Raji (cell line): Measurements from ENCODE around the gene IQCF2.

Experiments
- POLR2A ChIP-seq: IDR thresholded peaks from 2 replicates; pipeline ENCODE4 v1.6.1; 2011; ENCODE audit warnings: low read depth, low read length, control low read depth; ENCODE audit not compliant: insufficient read depth

IQCF2 gene

DNA sequence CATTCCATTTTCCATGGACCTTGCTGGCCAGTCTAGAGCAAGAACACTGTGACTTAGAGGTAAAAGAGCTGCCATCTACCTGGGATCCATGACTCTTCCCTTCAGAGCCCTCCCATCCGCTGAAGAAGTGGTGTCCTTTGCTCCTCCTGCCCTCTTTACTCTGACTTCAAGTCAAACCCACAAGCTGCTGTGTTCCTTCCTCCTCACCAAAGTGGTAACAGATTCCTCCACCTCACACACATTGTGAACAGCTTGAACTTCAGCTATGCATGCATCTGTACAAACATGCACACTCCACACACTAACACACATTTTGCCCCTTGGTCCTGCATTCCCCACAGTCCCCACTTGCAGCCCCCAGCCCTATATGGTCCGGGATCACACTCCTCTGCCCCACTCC lies 13.0 kb downstream of the IQCF2 start:
- no peak for TF ChIP-seq POLR2A

DNA sequence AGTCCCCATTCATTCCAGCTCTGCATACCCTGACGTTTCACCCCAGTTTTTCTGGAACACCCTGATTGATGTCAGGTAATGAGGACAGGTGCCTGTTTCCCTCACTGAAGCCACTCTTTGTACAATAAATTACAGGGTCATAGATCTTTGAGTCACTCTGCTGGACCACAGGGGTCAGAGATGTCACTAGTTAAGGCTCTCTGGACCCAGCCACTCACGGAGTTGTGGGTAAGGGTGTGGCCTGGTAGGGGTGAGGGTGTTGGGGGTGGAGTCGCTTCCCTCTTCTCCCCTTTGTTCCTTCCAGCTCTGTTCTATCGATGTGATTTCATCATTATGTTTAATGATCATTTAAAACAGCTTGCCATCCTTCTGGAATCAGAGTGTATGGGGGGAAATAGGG lies 13.5 kb downstream of the IQCF2 start:
- TF ChIP-seq POLR2A, result no peak

DNA sequence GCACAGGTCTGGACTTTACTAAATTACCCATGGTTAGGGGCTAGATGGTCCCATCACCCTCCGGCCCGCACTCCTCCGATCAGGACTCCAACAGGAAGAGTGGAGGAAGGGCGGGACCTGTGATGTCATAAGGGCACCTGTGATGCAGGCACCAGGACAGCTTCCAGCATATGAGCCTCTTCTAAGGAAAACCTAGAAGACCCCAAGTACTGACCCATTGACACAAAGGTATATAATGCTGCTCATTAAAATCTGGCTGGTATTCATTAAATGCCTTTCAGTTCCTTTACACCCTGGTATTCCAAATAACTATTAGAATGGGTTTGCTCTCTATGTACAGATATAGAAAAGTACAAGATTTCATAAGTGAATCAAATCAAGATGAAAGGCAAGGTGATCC lies 14.1 kb downstream of the IQCF2 start, which contains the start of gene IQCF5:
Gene IQCF5, minus strand, starts transcription at position 101 of the 400 bp plus-strand sequence. Its CDS starts 70 bp downstream, at position 31.
- TF ChIP-seq POLR2A, result no peak

DNA sequence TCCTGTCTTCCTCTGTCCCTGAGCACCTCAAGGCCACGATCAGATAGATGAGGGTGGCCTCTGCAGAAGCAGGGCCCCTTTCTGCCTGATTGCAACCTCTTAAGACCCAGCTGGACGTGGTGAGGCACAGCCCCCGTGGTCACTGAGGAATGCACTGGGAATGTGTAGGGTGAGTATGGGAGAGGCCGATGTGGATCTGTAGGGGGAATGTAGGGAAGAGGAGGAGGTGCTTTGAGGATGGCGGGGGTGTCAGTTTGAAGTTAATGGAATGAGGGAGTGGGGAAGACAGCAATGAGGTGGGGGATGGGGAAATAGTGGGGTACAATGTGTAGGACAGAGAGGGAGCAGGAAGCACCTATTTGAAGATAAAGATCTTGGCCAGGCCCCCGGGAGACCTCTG lies 14.8 kb downstream of the IQCF2 start:
- TF ChIP-seq POLR2A, result no peak

DNA sequence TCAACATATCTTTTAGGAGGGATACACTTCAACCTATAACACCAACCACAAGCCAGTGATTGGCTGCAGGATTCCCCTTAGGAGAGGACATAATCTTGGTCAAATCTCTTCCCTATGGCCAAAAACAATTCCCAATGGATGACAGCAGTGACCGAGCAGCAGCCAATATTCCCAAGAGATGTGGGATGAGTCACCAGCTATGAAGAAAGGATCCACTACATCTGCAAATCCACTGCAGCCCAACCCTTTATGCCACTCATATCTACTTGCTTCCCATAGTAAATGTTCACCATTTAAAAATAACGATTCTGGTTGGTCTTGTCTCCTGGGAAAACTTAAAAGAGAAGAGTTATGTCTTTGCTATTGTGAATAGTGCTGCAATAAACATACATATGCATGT lies 18.5 kb downstream of the IQCF2 start:
- no peak for TF ChIP-seq POLR2A

DNA sequence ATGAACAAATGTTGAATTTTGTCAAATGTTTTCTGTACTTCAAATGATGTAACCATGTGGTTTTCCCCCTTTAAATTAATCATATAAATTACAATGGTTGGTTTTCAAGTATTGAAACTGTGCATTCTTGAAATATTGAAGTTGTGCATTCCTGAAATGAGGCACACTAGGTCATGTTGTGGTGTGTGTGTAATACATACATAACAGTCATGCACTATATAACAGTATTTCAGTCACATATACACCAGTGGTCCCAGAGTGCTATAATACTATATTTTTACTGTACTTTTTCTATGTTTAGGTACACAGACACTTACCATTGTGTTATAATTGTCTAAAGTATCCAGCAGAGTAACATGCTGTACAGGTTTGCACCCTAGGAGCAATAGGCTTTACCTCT lies 25.0 kb downstream of the IQCF2 start:
- no peak for TF ChIP-seq POLR2A

DNA sequence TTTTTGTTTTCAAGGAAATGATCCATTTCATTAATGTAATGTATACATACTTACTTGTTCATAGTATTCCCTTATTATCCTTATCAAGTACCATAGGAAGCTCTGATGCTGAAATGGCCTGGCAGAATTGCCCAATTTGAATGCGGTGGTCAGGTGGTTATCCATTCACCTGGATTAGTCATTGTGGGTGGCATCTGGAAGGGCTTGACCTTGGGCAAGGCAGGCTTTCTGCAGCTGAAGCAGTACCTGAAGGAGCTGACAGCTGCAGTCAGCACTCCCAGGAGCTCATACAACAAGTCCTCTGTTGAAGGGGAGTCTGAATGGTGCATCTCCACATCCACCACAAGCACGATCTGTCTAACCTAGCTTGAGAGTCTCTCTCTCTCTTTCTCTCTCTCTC lies 26.2 kb downstream of the IQCF2 start:
- no peak for TF ChIP-seq POLR2A

DNA sequence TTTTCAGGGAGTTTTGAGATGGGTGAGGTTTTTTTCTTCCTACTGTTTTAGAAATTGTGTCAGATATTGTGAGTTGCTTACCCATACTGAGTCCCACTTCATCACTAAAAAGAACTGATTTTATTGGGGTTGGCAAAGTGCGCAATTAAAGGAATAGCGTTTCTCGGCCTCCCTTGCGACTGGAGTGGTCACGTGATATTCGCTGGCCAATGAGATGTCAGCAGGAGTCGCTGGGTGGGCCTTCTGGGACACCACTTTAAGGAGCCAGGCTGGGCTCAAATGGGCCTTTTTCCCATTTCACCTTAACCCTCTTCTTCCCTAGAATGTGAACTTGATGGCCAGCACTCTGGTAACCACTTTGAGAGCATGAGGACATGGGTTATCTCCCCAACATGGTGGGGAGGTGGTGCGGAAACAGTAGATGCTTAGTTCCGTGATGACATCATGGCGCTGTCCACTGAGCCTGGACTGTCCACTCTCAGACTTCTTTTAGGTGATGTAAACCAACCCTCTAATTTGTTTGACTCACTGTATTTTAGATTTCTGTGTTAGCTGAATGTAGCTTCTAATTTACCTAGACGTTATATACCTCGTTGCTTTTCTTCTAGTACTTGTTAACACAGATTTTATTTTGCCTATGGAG lies 27.2 kb downstream of the IQCF2 start:
- TF ChIP-seq POLR2A, result no peak

DNA sequence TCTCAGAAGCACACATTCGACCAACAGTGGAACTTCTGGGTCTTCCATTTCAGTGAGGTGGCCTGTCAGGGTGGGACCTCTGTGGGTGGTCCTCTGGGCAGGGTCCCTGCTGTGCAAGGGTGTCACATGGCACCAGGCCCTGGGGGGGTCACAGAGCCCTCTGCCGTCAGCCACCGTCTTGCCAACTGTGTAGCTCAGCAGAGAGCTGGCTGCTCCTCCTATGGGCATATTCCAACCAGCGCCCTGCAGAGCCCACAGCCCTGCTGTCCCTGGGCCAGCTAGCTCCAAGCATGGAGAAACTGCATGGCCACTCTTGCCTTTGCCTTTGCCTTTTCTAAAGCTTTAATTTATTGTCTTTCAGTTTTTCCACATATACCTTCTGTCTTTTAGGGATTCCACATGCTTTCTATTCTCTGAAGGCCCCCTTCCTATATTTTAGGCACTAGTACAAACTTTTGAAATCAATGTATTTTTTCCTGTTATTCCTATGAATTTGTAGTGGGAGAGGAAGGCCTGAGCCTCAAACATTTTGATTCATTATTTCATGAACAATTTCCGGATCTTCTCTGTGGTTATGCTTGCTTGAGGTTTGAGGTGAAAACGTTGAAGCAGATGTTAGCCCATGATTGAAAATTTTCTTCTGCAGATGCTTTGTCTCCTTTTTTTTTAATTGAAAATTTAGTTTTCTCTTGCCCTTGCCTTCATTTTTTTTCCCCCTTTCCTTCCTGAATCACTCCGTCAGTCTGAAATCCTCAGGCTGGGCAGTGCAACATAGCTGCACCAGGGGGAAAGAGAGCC lies 30.0 kb downstream of the IQCF2 start:
- no peak for TF ChIP-seq POLR2A

DNA sequence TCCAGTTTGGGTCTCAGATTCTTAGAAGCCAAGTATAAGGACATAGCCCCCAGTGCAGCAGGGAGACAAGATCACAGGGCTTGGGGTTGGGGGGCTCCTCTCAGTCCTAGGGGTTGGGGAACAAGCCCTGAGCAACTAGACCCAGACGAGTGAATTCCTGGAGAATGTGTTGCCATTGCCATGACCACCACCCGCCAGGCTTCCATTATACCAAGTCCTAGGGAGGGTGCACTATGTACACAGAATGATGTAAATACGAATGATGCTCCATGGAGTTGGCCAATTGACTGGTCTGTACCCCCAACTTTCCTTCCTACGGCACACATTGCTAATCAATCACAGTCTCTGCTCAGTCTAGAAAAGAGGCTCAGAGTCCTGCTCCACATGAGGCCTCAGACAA lies 33.0 kb downstream of the IQCF2 start:
- TF ChIP-seq POLR2A, result no peak

DNA sequence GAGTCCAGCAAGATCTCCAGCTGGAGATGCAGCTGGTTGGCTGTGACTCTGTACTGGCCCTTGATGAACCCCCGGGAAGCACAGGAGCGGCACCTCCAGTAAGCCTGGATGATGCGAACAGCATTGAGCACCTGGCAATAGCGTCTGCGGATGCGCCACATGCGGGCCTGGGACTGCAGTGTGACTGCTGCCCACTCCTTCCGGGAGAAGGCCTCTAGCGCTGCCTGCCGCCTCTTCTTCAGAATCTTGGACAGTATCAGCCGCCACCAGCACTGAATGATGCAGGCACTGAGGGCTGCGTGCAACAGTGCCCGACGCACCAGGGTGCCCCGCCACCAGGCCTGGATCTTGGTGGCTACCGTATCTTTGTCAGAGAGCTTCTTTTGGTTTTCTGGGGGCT lies 33.5 kb downstream of the IQCF2 start:
- no peak for TF ChIP-seq POLR2A

DNA sequence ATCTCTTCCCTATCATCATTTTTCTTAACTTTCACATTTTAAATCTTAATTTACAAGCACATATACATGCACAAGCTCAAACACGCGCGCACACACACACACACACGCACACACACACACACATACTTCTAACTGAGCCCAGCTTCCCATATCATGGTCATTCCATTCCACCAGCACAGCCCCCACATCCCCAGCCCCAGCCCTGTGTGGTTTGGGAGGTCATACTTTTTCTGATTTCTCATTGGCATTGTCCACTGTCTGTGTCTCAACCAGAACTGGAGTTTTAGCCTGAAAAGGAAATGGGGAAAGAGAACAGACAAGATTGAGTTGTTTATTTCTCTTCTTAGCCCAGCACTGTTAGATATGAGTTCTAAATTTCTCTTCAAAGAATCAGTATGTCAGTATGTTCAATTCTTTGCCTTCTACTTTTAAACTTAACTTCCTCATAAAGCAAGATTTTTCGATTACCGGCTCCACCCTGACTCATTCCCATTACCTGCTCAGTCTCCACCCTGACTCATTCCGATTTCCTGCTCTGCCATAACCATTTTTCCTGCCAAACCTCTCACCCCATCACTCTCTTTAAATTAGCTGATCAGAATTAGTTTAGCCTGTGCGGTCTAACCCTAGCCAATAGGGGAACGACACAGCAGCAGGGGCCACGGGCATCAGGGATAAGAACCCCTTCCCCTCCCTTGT lies 35.3 kb downstream of the IQCF2 start:
- no peak for TF ChIP-seq POLR2A

DNA sequence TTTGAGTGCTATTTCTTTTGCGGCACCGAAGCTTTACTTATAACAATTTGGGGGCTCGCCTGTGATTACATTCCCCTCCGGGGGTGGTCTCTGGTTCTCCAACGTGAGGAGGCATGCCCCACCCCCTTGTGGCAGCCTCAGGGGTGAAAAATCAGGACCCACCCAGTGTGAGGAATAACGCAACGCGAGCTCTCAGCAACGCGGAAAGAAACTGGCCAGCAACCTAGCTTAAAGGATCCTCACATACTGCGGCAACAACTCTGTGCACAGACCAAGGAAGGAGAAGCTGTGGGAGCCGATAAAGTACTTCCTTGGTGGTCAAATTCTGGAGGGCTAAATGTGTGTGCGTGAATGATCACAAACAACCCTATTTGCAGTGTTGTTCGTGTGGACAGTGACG lies 36.0 kb downstream of the IQCF2 start:
- TF ChIP-seq POLR2A, result no peak

DNA sequence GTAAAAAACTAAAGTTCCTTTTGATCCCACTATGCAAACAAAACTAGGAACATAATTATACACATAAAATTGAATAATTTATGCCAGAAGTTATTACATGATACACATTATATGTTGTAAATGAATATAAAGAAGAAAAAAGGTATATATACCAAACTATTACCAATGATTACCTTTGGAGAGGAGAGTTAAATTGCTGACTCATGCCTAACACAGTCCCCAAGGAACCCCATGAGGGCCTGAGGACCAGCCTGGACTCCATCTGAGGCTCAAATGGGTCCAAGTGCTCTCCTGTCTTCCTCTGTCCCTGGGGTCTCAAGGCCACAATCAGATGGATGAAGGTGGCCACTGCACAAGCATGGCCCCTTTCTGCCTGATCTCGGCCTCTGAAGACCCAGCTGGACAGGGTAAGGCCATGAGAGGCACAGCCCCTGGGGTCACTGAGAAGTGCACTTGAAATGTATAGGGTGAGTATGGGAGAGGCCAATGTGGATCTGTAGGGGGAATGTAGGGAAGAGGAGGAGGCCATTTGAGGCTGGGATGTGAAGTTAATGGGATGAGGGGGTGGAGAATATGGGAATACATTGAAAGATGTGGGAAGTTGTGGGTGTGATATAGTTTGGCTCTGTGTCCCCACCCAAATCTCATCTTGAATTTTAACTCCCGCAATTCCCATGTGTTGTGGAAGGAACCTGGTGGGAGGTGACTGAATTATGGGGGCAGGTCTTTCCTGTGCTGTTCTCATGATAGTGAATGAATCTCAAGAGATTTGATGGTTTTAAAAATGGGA lies 42.8 kb downstream of the IQCF2 start:
- no peak for TF ChIP-seq POLR2A

DNA sequence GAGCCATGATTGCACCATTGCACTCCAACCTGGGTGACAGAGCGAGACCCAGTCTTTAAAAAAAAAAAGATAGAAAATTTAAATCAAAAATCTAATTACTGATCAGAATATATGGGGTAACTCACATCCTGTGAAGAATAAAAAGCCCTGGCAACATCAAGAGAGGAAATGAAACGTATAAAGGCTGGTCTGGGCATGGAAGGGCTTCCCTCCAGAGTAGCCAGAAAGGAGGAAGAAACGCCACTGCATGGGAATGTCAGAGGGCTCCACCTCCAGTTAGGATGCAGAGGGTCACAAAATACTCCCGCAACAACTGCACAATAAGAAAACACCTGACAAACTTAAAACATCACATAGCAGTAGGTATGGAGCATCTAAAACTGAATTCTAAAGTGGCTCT lies 46.6 kb downstream of the IQCF2 start:
- no peak for TF ChIP-seq POLR2A
